Measurements from ENCODE around the gene OR52E6. TPM values are rescaled to one million over a fixed set of nuclear protein-coding genes. Genes with fewer than 3 reads are reported as not detected.

The OR52E6 gene
- polyA plus RNA-seq, 1 donor (not counting 4 experiments of a cell fraction or from before 2014, with no cell fraction given) = not detected

- no peak overlapping the region for H3K27ac ChIP-seq (ENCODE audit: control insufficient read depth, insufficient read depth, low read length)
These were observed 10.4 kb downstream of the OR52E6 start for GRCh38 chr11:5831196-5831829.

DNA sequence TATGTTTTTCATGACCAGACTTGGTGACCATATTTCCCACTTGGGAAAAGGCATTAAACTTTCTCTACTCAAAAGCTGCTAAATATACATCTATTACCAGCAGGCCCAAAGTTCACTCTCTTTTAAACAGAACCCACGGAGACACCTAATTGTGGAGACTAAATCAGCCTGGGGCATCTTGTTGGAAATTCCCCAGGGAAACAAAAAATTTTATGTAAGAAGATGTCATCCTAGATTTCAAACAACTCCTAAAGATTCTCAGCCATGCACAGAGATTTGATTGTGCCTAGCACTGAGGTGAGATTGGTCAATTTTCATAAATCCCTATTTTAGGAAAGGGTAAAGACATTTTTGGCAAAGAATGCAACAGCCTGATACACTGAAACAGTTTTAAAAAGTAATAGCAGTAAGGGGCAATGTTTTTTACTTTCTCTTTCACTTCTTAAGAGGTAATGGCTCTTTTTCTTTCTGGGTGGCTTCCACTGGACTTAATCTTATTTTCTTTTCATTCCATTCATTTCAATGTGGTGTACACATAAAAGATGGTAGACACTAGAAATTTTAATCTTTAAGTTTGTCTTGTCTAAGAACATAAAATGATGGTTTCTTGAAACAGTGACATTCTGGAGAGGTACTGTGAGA lies 23.3 kb downstream of the OR52E6 start:
- Histone ChIP-seq H3K4me1 (ENCODE audit: control insufficient read depth, extremely low read depth, insufficient read depth, low read length) (no peaks in the 10 kb centered on the region), H3K4me2 (ENCODE audit: control insufficient read depth, extremely low read depth, insufficient read depth, low read depth, low read length) (no peak overlapping the region), H3K79me2 (ENCODE audit: control insufficient read depth, insufficient read depth, low read length) (no peaks in the 10 kb centered on the region), H3K9me1 (ENCODE audit: control insufficient read depth, extremely low read depth, insufficient read depth, low read length) (no peaks in the 10 kb centered on the region), H3K36me3 (ENCODE audit: control insufficient read depth in 2 of 2, extremely low read depth in 1 of 2, insufficient read depth in 2 of 2, low read length in 2 of 2) (no peaks in the 10 kb centered on the region), H4K20me1 (ENCODE audit: control insufficient read depth, extremely low read depth, insufficient read depth, low read length) (no peaks in the 10 kb centered on the region), H2AFZ (ENCODE audit: control insufficient read depth, low read length) (no peak overlapping the region), H3K27ac (ENCODE audit: control insufficient read depth, insufficient read depth, low read length) (no peak overlapping the region), H3K9me3 (ENCODE audit: control insufficient read depth, low read depth, low read length) (no peaks in the 10 kb centered on the region), H3K9ac (ENCODE audit: control insufficient read depth, extremely low read depth, insufficient read depth, low read length) (no peak overlapping the region), H3K27me3 (ENCODE audit: control insufficient read depth, extremely low read depth, insufficient read depth, low read length) (no peaks in the 10 kb centered on the region), H3K4me3 (ENCODE audit: control insufficient read depth in 2 of 3, extremely low read depth in 1 of 3, insufficient read depth in 2 of 3, low read depth in 1 of 3, low read length in 3 of 3) (no peak overlapping the region)
- TF ChIP-seq CTCF (optimal IDR thresholded peaks at IDR 0.05 in 1 of 3, IDR thresholded peaks at IDR 0.05 in 1 of 3, conservative IDR thresholded peaks at IDR 0.05 in 1 of 3; ENCODE audit: extremely low read depth in 1 of 3, insufficient read depth in 2 of 3, low read length in 3 of 3) = no peak
- no peak for TF ChIP-seq EZH2 (IDR thresholded peaks at IDR 0.05; ENCODE audit: low read length)
- FAIRE-seq (no peak), DNase-seq (ENCODE audit: low read depth, low spot score) (no peak)
- dilution Hi-C loops (cut with MboI; ENCODE audit: extremely low pct_ligation_motif_present, low sequenced_read_pairs) = no loop called here

More at GRCh38 chr11:5831196-5831829, 10.4 kb downstream of the OR52E6 start:
- H3K79me2 ChIP-seq (ENCODE audit: control insufficient read depth, insufficient read depth, low read length) = no peaks in the 10 kb centered on the region
- dilution Hi-C loops (cut with MboI; ENCODE audit: extremely low pct_ligation_motif_present, low sequenced_read_pairs) = no loop called here
- no peak overlapping the region for H3K4me2 ChIP-seq (ENCODE audit: control insufficient read depth, extremely low read depth, insufficient read depth, low read depth, low read length)
- FAIRE-seq = no peak
- no peaks in the 10 kb centered on the region for H4K20me1 ChIP-seq (ENCODE audit: control insufficient read depth, extremely low read depth, insufficient read depth, low read length)
- H3K9me3 ChIP-seq (ENCODE audit: control insufficient read depth, low read depth, low read length) = no peaks in the 10 kb centered on the region
- H3K4me3 ChIP-seq (ENCODE audit: control insufficient read depth in 2 of 3, extremely low read depth in 1 of 3, insufficient read depth in 2 of 3, low read depth in 1 of 3, low read length in 3 of 3) = no peak overlapping the region
- no peaks in the 10 kb centered on the region for H3K4me1 ChIP-seq (ENCODE audit: control insufficient read depth, extremely low read depth, insufficient read depth, low read length)
- H3K9ac ChIP-seq (ENCODE audit: control insufficient read depth, extremely low read depth, insufficient read depth, low read length) = no peak overlapping the region
- no peaks in the 10 kb centered on the region for H3K9me1 ChIP-seq (ENCODE audit: control insufficient read depth, extremely low read depth, insufficient read depth, low read length)
- no peaks in the 10 kb centered on the region for H3K27me3 ChIP-seq (ENCODE audit: control insufficient read depth, extremely low read depth, insufficient read depth, low read length)
- H3K36me3 ChIP-seq (ENCODE audit: control insufficient read depth in 2 of 2, extremely low read depth in 1 of 2, insufficient read depth in 2 of 2, low read length in 2 of 2) = no peaks in the 10 kb centered on the region
- TF ChIP-seq EZH2 (IDR thresholded peaks at IDR 0.05; ENCODE audit: low read length) (no peak), CTCF (optimal IDR thresholded peaks at IDR 0.05 in 1 of 3, IDR thresholded peaks at IDR 0.05 in 1 of 3, conservative IDR thresholded peaks at IDR 0.05 in 1 of 3; ENCODE audit: extremely low read depth in 1 of 3, insufficient read depth in 2 of 3, low read length in 3 of 3) (no peak)
- no peak overlapping the region for H2AFZ ChIP-seq (ENCODE audit: control insufficient read depth, low read length)
- no peak for DNase-seq (ENCODE audit: low read depth, low spot score)

Measured in keratinocyte (primary cell).